ENCODE measurements around the gene IGSF21. TPM values are rescaled to one million over a fixed set of nuclear protein-coding genes. Genes with fewer than 3 reads are reported as not detected.

IGSF21 gene
- polyA plus RNA-seq, 1 of the 3 experiments (the other 2 are of a cell fraction): not detected

- Histone ChIP-seq H3K27ac (ENCODE audit: low read depth in 2 of 2, low read length in 1 of 2) (no peak overlapping the region), H3K4me2 (no peak overlapping the region), H3K9ac (no peak overlapping the region), H3K4me1 (ENCODE audit: control insufficient read depth in 1 of 2, insufficient read depth in 2 of 2, low read depth in 1 of 2, low read length in 1 of 2) (peaks cover 0 to 4% of the 10 kb centered on the region in 2 experiments; a peak in 1 of 4 replicates), H3K79me2 (ENCODE audit: insufficient read depth) (no peaks in the 10 kb centered on the region), H3K27me3 (ENCODE audit: insufficient read depth) (no peaks in the 10 kb centered on the region), H3F3A (replicated peaks; ENCODE audit: insufficient read depth) (no peaks in the 10 kb centered on the region), H2AFZ (ENCODE audit: low read depth) (no peak overlapping the region), H3K9me2 (no peaks in the 10 kb centered on the region), H3K9me3 (no peaks in the 10 kb centered on the region), H4K20me1 (ENCODE audit: insufficient read depth) (no peaks in the 10 kb centered on the region), H3K36me3 (replicated peaks in 1 of 2; ENCODE audit: control insufficient read depth in 1 of 2, insufficient read depth in 2 of 2, low read length in 1 of 2) (no peaks in the 10 kb centered on the region), H3K4me3 (ENCODE audit: low read depth in 2 of 2, low read length in 1 of 2) (no peak overlapping the region)
- 10% methylated on average over 2 of the region's 2 CpGs for WGBS (ENCODE audit: low lambda C conversion rate)
- ChIA-PET CTCF (interaction anchor here (1.9 kb wide), 1 partner anchor 32 kb away, joined by 4 read pairs; no protein-coding TSS in a partner anchor), POLR2A (no interaction called here)
- no peak for TF ChIP-seq GATA2 (CRISPR knock-in tag; IDR thresholded peaks at IDR 0.05)
- TF ChIP-seq GABPA (IDR thresholded peaks at IDR 0.05; ENCODE audit: low read depth): no peak
- no peak for TF ChIP-seq EP300 (IDR thresholded peaks at IDR 0.05; ENCODE audit: borderline replicate concordance in 1 of 2, low read depth in 1 of 2, low read length in 1 of 2)
- no peak for TF ChIP-seq RFX5 (IDR thresholded peaks at IDR 0.05; ENCODE audit: low read length)
- no peak for TF ChIP-seq ELF1 (IDR thresholded peaks at IDR 0.05)
- no peak for TF ChIP-seq CHD2 (IDR thresholded peaks at IDR 0.05; ENCODE audit: low read length, partially characterized antibody)
- no peak for TF ChIP-seq RAD21 (IDR thresholded peaks at IDR 0.05; ENCODE audit: low read length)
- TF ChIP-seq POLR2AphosphoS5 (IDR thresholded peaks at IDR 0.05; ENCODE audit: low read depth, low read length): no peak
- no peak for TF ChIP-seq SMC3 (IDR thresholded peaks at IDR 0.05; ENCODE audit: low read depth, low read length)
- no peak for TF ChIP-seq NFIC (IDR thresholded peaks at IDR 0.05; ENCODE audit: borderline replicate concordance)
- TF ChIP-seq ZBTB33 (IDR thresholded peaks at IDR 0.05; ENCODE audit: borderline replicate concordance, low read depth): no peak
- TF ChIP-seq MEF2A (IDR thresholded peaks at IDR 0.05; ENCODE audit: borderline replicate concordance, low read depth): no peak
- TF ChIP-seq RCOR1 (IDR thresholded peaks at IDR 0.05; ENCODE audit: low read length): no peak
- TF ChIP-seq, protein P1, sequence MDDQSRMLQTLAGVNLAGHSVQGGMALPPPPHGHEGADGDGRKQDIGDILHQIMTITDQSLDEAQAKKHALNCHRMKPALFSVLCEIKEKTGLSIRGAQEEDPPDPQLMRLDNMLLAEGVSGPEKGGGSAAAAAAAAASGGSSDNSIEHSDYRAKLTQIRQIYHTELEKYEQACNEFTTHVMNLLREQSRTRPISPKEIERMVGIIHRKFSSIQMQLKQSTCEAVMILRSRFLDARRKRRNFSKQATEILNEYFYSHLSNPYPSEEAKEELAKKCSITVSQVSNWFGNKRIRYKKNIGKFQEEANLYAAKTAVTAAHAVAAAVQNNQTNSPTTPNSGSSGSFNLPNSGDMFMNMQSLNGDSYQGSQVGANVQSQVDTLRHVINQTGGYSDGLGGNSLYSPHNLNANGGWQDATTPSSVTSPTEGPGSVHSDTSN (IDR thresholded peaks at IDR 0.05): no peak
- TF ChIP-seq, protein P2, sequence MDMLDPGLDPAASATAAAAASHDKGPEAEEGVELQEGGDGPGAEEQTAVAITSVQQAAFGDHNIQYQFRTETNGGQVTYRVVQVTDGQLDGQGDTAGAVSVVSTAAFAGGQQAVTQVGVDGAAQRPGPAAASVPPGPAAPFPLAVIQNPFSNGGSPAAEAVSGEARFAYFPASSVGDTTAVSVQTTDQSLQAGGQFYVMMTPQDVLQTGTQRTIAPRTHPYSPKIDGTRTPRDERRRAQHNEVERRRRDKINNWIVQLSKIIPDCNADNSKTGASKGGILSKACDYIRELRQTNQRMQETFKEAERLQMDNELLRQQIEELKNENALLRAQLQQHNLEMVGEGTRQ (IDR thresholded peaks at IDR 0.05; ENCODE audit: borderline replicate concordance, low read depth, low read length): no peak
- TF ChIP-seq CTCF (IDR thresholded peaks at IDR 0.05): no peak
- DNase-seq: no peak
Observed at GRCh38 chr1:18266391-18266790, 158.8 kb downstream of the IGSF21 start.
